Choroid plexus epithelial cell (primary cell): Measurements from ENCODE around the gene CRHR1.

ENCODE experiments used
- DNase-seq: peaks from one replicate; pipeline ENCODE4 v3.0.0-alpha.2; 2010; ENCODE audit warnings: low read depth
- H3K4me3 ChIP-seq: 2 replicates; pipeline ENCODE4 v1.5.1; 2011; ENCODE audit warnings: low read depth, mild to moderate bottlenecking, control low read depth, low read length, moderate library complexity
- CTCF ChIP-seq: conservative IDR thresholded peaks from 2 replicates; pipeline ENCODE4 v1.5.1; 2011; ENCODE audit warnings: low read depth, mild to moderate bottlenecking, control low read depth, inconsistent platforms, low read length, moderate library complexity

The CRHR1 gene

GRCh38 chr17:45869676-45870341, 85.7 kb downstream of the CRHR1 start:
- no peak for TF ChIP-seq CTCF
- no peak overlapping the region for H3K4me3 ChIP-seq
- DNase-seq, result peak; percentile 14

GRCh38 chr17:45870342-45870974, 86.3 kb downstream of the CRHR1 start:
- DNase-seq, result no peak
- no peak for TF ChIP-seq CTCF
- no peak overlapping the region for H3K4me3 ChIP-seq

GRCh38 chr17:45871718-45872117, 87.6 kb downstream of the CRHR1 start:
- DNase-seq, result no peak
- TF ChIP-seq CTCF, result no peak
- no peak overlapping the region for H3K4me3 ChIP-seq

- TF ChIP-seq CTCF, result no peak
- H3K4me3 ChIP-seq, result no peak overlapping the region
- DNase-seq, result no peak
These were observed 89.6 kb downstream of the CRHR1 start for GRCh38 chr17:45873728-45874127.

GRCh38 chr17:45874151-45874550, 90.0 kb downstream of the CRHR1 start:
- no peak for DNase-seq
- TF ChIP-seq CTCF, result no peak
- no peak overlapping the region for H3K4me3 ChIP-seq

GRCh38 chr17:45876539-45876938, 92.4 kb downstream of the CRHR1 start:
- no peak overlapping the region for H3K4me3 ChIP-seq
- no peak for DNase-seq
- no peak for TF ChIP-seq CTCF

- no peak for TF ChIP-seq CTCF
- no peak overlapping the region for H3K4me3 ChIP-seq
- DNase-seq, result no peak
These were observed 93.3 kb downstream of the CRHR1 start for GRCh38 chr17:45877467-45877866.
